ENCODE results near the gene INSIG2. TPM values are rescaled to one million over a fixed set of nuclear protein-coding genes. Genes with fewer than 3 reads are reported as not detected.

The INSIG2 gene
- total and polyA plus RNA-seq, 2 experiments from 2014 or later = 8.1 to 15.1 TPM

DNA sequence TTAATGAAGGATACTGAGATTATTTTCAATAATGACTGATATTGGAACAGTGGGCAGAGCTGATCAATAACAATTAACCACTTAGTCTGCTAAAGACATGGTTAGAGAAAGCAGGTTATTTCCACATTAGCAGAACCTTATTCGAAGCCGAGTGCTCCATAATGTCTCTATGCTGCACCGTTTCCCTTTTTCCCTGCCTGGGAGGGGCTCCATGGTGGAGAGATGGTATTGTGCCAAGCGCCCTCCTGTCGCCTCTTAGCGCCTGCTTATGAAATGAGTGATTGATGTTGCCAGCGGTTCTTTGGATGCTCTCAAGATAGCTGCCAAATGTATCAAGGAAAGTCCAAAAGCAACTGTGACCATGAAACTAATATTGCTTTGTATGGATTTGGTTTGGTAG is 34.6 kb upstream of the INSIG2 start:
- Histone ChIP-seq H3K4me2 (no peak overlapping the region), H3K4me3 (no peak overlapping the region), H3K79me2 (replicated peaks; ENCODE audit: insufficient read depth) (no peaks in the 10 kb centered on the region), H4K20me1 (replicated peaks; ENCODE audit: insufficient read depth) (no peaks in the 10 kb centered on the region), H2AFZ (no peak overlapping the region), H3K27ac (ENCODE audit: low read depth) (no peak overlapping the region), H3K9me2 (ENCODE audit: insufficient read depth) (no peaks in the 10 kb centered on the region), H3K4me1 (ENCODE audit: insufficient read depth) (no peaks in the 10 kb centered on the region), H3F3A (replicated peaks; ENCODE audit: low read depth) (no peaks in the 10 kb centered on the region), H3K27me3 (ENCODE audit: insufficient read depth) (no peaks in the 10 kb centered on the region), H3K36me3 (ENCODE audit: insufficient read depth) (no peaks in the 10 kb centered on the region)
- ATAC-seq = no peak
- H3K9me3 Mint-ChIP-seq = no peaks in the 10 kb centered on the region
- no peak overlapping the region for H3K4me3 Mint-ChIP-seq
- DNase-seq (ENCODE audit: low spot score) = no peak
- peaks cover 2% of the 10 kb centered on the region for H3K27me3 Mint-ChIP-seq (ENCODE audit: insufficient read depth, low read depth, poor library complexity)
- peaks cover 6% of the 10 kb centered on the region; the same call in 2 of the 3 replicates for H3K4me1 Mint-ChIP-seq
- H3K27ac Mint-ChIP-seq = no peak overlapping the region
- no peaks in the 10 kb centered on the region for H3K36me3 Mint-ChIP-seq (ENCODE audit: low read depth)
- TF ChIP-seq JUNB (IDR thresholded peaks at IDR 0.05; ENCODE audit: unreplicated experiment) (no peak), CREB1 (CRISPR knock-in tag; IDR thresholded peaks at IDR 0.05; ENCODE audit: low read depth) (no peak), ZNF331 (CRISPR knock-in tag; IDR thresholded peaks at IDR 0.05; ENCODE audit: low read depth) (no peak), STAT1 (IDR thresholded peaks at IDR 0.05; ENCODE audit: unreplicated experiment) (no peak), CTCF (conservative IDR thresholded peaks at IDR 0.05; ENCODE audit: low read depth in 2 of 2) (no peak), EZH2 (IDR thresholded peaks at IDR 0.05; ENCODE audit: low read depth, unreplicated experiment) (no peak), ZNF462 (CRISPR knock-in tag; IDR thresholded peaks at IDR 0.05) (no peak), NANOG (IDR thresholded peaks at IDR 0.05; ENCODE audit: borderline replicate concordance) (no peak), ZNF114 (CRISPR knock-in tag; IDR thresholded peaks at IDR 0.05) (no peak), POLR2AphosphoS5 (IDR thresholded peaks at IDR 0.05; ENCODE audit: low read depth) (no peak)
- TF ChIP-seq, protein P1, sequence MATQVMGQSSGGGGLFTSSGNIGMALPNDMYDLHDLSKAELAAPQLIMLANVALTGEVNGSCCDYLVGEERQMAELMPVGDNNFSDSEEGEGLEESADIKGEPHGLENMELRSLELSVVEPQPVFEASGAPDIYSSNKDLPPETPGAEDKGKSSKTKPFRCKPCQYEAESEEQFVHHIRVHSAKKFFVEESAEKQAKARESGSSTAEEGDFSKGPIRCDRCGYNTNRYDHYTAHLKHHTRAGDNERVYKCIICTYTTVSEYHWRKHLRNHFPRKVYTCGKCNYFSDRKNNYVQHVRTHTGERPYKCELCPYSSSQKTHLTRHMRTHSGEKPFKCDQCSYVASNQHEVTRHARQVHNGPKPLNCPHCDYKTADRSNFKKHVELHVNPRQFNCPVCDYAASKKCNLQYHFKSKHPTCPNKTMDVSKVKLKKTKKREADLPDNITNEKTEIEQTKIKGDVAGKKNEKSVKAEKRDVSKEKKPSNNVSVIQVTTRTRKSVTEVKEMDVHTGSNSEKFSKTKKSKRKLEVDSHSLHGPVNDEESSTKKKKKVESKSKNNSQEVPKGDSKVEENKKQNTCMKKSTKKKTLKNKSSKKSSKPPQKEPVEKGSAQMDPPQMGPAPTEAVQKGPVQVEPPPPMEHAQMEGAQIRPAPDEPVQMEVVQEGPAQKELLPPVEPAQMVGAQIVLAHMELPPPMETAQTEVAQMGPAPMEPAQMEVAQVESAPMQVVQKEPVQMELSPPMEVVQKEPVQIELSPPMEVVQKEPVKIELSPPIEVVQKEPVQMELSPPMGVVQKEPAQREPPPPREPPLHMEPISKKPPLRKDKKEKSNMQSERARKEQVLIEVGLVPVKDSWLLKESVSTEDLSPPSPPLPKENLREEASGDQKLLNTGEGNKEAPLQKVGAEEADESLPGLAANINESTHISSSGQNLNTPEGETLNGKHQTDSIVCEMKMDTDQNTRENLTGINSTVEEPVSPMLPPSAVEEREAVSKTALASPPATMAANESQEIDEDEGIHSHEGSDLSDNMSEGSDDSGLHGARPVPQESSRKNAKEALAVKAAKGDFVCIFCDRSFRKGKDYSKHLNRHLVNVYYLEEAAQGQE (IDR thresholded peaks at IDR 0.05; ENCODE audit: unreplicated experiment) = no peak
- TF ChIP-seq, protein P2, sequence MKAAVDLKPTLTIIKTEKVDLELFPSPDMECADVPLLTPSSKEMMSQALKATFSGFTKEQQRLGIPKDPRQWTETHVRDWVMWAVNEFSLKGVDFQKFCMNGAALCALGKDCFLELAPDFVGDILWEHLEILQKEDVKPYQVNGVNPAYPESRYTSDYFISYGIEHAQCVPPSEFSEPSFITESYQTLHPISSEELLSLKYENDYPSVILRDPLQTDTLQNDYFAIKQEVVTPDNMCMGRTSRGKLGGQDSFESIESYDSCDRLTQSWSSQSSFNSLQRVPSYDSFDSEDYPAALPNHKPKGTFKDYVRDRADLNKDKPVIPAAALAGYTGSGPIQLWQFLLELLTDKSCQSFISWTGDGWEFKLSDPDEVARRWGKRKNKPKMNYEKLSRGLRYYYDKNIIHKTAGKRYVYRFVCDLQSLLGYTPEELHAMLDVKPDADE (IDR thresholded peaks at IDR 0.05) = no peak

Measured in GM23338 (cell line).